Skin of body (tissue), 2 donors: ENCODE data around the gene TFEC. TPM values are rescaled to one million over a fixed set of nuclear protein-coding genes. Genes with fewer than 3 reads are reported as not detected.
"Not testable (repeated sequence)": the region's sequence is repeated elsewhere in the genome, so short reads cannot be mapped to it uniquely, and the experiment has no call there.

ENCODE experiments used
- DNase-seq: peaks from one replicate; lab custom pipeline; 2025; lab: John Stamatoyannopoulos, UW
- total RNA-seq: library from RNA; depleted of rRNA; stranded (reverse); fragments of >200 nt; gene quantifications from one replicate; pipeline ENCODE4 v1.2.3, GENCODE V29; 2014

The TFEC gene
- total RNA-seq, 1 donor from 2014 or later, result 2.2 TPM

DNA sequence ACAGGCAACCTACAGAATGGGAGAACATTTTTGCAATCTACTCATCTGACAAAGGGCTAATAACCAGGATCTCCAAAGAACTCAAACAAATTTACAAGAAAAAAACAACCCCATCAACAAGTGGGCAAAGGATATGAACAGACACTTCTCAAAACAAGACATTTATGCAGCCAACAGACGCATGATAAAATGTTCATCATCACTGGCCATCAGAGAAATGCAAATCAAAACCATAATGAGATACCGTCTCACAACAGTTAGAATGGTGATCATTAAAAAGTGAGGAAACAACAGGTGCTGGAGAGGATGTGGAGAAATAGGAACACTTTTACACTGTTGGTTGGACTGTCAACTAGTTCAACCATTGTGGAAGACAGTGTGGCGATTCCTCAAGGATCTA is 100.8 kb downstream of the TFEC start:
- DNase-seq, result not testable (repeated sequence)

DNA sequence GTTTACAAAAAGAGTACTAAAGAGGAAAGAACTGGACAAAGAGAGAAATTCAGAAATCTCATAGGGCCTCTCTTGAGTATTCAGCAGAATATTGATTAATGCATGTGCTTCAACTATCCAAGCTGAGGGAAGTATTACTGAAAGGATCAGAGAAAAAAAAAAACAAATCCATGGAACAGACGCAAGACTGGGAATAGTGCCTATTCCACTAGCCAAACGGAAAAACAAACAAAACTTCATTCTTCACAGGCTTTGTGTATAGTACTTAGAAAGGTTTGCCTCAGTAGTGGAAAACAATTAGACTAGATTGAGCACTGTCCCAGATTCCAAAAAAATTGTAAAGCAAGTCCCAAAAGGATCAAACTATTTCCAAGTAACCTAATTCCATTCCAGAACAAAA is 106.2 kb downstream of the TFEC start:
- DNase-seq, result peak; percentile 63

DNA sequence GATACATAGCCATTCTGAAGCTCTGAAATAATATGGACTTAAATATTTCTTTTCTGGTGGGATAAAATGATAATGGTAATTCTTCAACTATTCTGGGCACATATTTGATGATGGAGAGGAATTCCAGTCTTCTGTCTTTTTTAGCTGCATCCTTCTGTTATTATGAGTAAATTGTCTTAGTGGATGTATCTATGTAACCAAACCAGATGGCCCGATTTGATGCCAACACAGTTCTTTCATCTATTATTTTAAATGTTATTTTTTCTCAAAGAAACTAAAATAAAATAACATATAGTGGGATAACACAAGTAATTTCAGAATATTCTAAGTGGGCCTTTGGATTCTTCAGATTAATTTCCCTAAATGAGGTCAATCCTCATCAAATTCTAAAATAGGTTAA is 110.2 kb downstream of the TFEC start:
- DNase-seq, result no peak

DNA sequence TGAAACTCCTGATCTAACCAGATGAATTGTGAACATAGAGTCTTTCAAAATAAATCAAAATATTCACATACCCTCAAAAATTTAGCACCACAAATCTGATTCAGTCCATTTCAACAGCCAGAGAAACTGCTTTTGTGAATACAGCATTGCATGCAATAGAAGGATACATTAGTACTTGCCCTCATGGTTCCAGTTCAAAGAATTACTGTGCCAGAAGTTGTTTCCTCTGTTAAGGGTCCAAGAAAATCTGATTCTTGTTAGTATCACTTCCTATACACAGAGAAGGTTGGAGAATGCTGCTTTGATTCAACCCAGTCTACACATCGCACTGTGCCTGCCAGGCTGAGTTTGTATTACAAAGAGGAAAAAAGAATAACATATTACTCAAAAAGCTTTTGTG is 115.6 kb downstream of the TFEC start:
- DNase-seq, result peak; percentile 39

GRCh38 chr7:115911465-115911864 is 119.1 kb downstream of the TFEC start:
- DNase-seq, result no peak

DNA sequence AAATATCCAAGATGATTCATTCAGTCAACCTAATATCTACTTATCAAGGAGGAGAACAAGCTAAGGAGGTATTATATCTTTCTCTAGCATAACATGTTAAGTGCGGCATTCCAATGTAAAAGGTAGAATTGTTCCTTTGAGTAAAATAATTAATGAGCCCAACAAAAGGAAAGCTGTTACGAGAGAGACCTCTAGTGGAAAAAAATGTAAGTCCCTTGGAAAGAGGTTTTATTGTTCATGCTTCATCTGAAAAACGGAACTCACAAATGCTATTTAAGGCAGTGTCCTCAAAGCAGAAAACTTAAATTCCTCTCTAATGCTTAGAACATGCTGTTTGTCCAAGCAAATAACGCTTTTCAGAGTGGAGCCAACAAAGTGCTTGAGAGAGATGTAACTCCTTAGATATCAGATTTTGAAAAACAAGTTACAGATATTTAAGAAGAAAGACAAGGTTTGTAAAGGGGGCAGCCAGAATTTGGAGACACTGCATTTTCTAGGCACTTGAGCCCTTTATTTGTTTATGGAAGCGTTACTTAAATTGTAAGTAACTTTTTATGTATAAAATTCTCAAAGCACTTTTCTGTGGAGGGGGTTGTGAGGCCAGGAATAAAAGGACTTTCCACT is 119.9 kb downstream of the TFEC start:
- DNase-seq, result peak; percentile 33

DNA sequence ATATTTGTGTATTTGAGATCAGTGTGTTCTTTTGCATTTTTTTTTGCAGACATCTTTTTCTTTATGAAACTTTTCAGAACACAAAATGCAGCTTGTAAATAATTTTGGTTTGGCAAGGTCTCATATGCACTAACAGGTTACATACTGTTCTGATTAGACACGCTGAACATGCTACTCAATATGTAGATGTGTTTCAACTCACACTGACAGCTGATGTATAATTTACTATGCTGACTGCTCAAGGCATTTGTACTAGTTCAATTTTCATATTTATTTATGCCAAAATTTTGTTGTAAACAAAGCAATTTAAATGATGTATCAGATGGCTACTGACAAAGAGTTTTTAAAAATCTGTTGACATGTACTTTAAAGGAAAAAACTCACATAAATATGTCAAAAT is 123.8 kb downstream of the TFEC start:
- DNase-seq, result no peak

- DNase-seq, result no peak
Observed at GRCh38 chr7:115889669-115889984, 140.9 kb downstream of the TFEC start.

GRCh38 chr7:115888981-115889668 is 141.4 kb downstream of the TFEC start:
- DNase-seq, result no peak

DNA sequence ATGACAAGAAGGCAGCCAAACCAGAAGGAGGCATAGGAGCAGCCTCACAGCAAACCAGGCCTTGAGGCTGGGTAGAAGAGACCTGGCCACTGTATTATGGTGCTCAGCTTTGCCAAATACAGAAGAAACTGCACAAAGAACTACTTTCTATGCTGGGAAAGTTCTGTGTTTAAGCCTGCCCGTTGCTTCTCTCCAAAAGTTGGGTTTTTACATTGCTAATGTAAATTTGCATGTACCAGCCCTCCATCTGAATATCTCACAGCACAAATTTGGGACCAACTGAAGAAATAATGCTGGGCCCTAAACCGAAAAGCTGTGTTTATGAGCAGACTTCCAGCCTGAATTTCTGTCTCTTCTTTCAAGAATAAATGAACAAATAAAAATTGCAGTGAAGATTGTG is 145.0 kb downstream of the TFEC start:
- DNase-seq, result no peak

Other genes starting within 250 kb of the TFEC start
- gene TES, start 179.8 kb upstream of the TFEC start, total RNA-seq, result 52.0 TPM